Measurements from ENCODE around the gene ALDH1L2.

ALDH1L2 gene

GRCh38 chr12:104975587-104976343 lies 108.5 kb downstream of the ALDH1L2 start:
- no peak for FAIRE-seq

GRCh38 chr12:104974626-104975290 lies 109.5 kb downstream of the ALDH1L2 start:
- no peak for FAIRE-seq

DNA sequence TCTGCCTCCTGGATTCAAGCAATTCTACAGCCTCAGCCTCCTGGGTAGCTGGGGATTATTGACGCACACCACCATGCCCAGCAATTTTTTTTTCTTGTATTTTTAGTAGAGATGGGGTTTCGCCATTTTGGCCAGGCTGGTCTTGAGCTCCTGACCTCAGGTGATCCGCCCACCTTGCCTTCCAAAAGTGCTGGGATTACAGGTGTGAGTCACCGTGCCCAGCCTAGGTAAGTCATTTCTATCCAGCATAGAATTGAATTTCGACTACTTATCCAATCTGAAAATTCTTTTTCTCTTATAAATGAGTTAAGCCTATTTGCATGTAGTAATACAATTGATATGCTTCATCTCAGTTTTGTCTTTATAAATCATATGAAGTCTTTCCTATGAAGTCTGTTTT lies 111.0 kb downstream of the ALDH1L2 start:
- FAIRE-seq = no peak

DNA sequence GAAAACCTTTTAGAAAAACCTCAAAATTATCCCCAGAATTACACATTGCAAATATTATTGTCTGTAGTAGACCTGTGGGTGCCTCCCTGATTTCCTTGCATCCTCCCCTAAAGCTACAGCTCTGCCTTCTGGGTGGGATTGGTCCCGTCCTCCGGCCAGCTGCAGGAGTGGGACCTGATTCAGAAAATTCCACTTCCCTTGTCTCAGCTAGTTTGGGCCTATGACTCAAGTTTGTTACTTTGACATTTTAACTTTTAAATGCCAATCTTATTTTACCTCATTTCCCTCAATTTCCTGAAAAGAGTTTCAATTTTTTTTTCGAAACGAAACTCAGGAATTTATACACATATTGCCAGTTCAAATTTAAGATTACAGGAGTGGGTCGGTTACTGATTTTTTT lies 113.0 kb downstream of the ALDH1L2 start:
- no peak for FAIRE-seq

All from islet of Langerhans (tissue), 1 donor.